M059J (cell line): ENCODE results near the gene SELENOP. TPM values are rescaled to one million over a fixed set of nuclear protein-coding genes. Genes with fewer than 3 reads are reported as not detected.
A peak's percentile ranks its signal among the peaks of the same experiment; 100 is the strongest.

ENCODE experiments used
- DNase-seq: peaks from one replicate; pipeline ENCODE4 v3.0.0-alpha.2; 2012; ENCODE audit warnings: low read depth
- total RNA-seq: library from RNA; depleted of rRNA; stranded (reverse); fragments of >200 nt; shearing (Covaris generic); gene quantifications from 2 replicates; pipeline ENCODE4 v1.2.3, GENCODE V29; 2014

SELENOP gene
- total RNA-seq, 1 experiment from 2014 or later: 20.1 TPM

- DNase-seq: peak; percentile 32
Measured at GRCh38 chr5:42798284-42799240, 13.1 kb downstream of the SELENOP start.

- peak; percentile 46 for DNase-seq
Measured at GRCh38 chr5:42791151-42791550, 20.5 kb downstream of the SELENOP start.

- no peak for DNase-seq
Measured at GRCh38 chr5:42787845-42788244, 23.8 kb downstream of the SELENOP start.

- no peak for DNase-seq
Measured at GRCh38 chr5:42787073-42787472, 24.6 kb downstream of the SELENOP start.

- DNase-seq: no peak
Measured at GRCh38 chr5:42785756-42786155, 25.9 kb downstream of the SELENOP start.

GRCh38 chr5:42784132-42784531 is 27.6 kb downstream of the SELENOP start:
- no peak for DNase-seq

- no peak for DNase-seq
Measured at GRCh38 chr5:42781584-42781983, 30.1 kb downstream of the SELENOP start.

- DNase-seq: no peak
Measured at GRCh38 chr5:42779083-42779482, 32.6 kb downstream of the SELENOP start.

GRCh38 chr5:42772265-42772993 is 39.3 kb downstream of the SELENOP start:
- no peak for DNase-seq

GRCh38 chr5:42770003-42770402 is 41.7 kb downstream of the SELENOP start:
- no peak for DNase-seq

GRCh38 chr5:42768106-42768504 is 43.6 kb downstream of the SELENOP start:
- DNase-seq: no peak

- peak; percentile 36 for DNase-seq
Measured at GRCh38 chr5:42767491-42768105, 44.1 kb downstream of the SELENOP start.

GRCh38 chr5:42761791-42762190 is 49.9 kb downstream of the SELENOP start:
- DNase-seq: no peak

GRCh38 chr5:42760426-42760825 is 51.3 kb downstream of the SELENOP start:
- DNase-seq: no peak

GRCh38 chr5:42759456-42759855 is 52.2 kb downstream of the SELENOP start:
- DNase-seq: peak; percentile 38

- peak; percentile 75 for DNase-seq
Measured at GRCh38 chr5:42756606-42757601, 54.8 kb downstream of the SELENOP start, which contains the start of gene CCDC152. CCDC152 (plus strand) TSS chr5:42756818; CDS start chr5:42759122, 2,304 bp downstream.

GRCh38 chr5:42753099-42753498 is 58.6 kb downstream of the SELENOP start:
- peak; percentile 24 for DNase-seq

GRCh38 chr5:42751044-42751443 is 60.6 kb downstream of the SELENOP start:
- no peak for DNase-seq

GRCh38 chr5:42750507-42750906 is 61.2 kb downstream of the SELENOP start:
- DNase-seq: no peak
